Eye (tissue), 1 donor: ENCODE measurements around the gene CCT8.

Experiments
- DNase-seq: peaks from one replicate; pipeline ENCODE4 v3.0.0-alpha.2; 2015

The CCT8 gene

GRCh38 chr21:29077651-29078090, 4.2 kb upstream of the CCT8 start:
- peak; percentile 69 for DNase-seq

- peak; percentile 47 for DNase-seq
Measured at GRCh38 chr21:29076731-29077640, 3.5 kb upstream of the CCT8 start.

GRCh38 chr21:29075706-29076466, 2.4 kb upstream of the CCT8 start:
- DNase-seq: no peak

- DNase-seq: no peak
Measured at GRCh38 chr21:29074783-29075182, 1.3 kb upstream of the CCT8 start.

GRCh38 chr21:29074007-29074376, 544 bp upstream of the CCT8 start:
- DNase-seq: no peak

- DNase-seq: no peak
Measured at GRCh38 chr21:29072873-29073221, 601 bp downstream of the CCT8 start.

GRCh38 chr21:29064850-29065481, 8.5 kb downstream of the CCT8 start:
- no peak for DNase-seq

GRCh38 chr21:29056538-29057050, 16.9 kb downstream of the CCT8 start:
- no peak for DNase-seq

GRCh38 chr21:29056005-29056404, 17.4 kb downstream of the CCT8 start:
- DNase-seq: no peak

GRCh38 chr21:29055080-29055479, 18.4 kb downstream of the CCT8 start:
- no peak for DNase-seq

- DNase-seq: no peak
Measured at GRCh38 chr21:29053656-29054055, 19.8 kb downstream of the CCT8 start.

GRCh38 chr21:29053011-29053553, 20.4 kb downstream of the CCT8 start:
- no peak for DNase-seq

GRCh38 chr21:29052224-29052623, 21.2 kb downstream of the CCT8 start:
- no peak for DNase-seq

GRCh38 chr21:29034678-29035077, 38.8 kb downstream of the CCT8 start:
- DNase-seq: no peak

GRCh38 chr21:29033871-29034270, 39.6 kb downstream of the CCT8 start:
- DNase-seq: no peak

- no peak for DNase-seq
Measured at GRCh38 chr21:29033301-29033700, 40.1 kb downstream of the CCT8 start.

GRCh38 chr21:29030909-29031308, 42.5 kb downstream of the CCT8 start:
- DNase-seq: no peak

- no peak for DNase-seq
Measured at GRCh38 chr21:29029524-29029923, 43.9 kb downstream of the CCT8 start.

- no peak for DNase-seq
Measured at GRCh38 chr21:29025328-29025713, 48.1 kb downstream of the CCT8 start.

GRCh38 chr21:29024474-29025327, 48.7 kb downstream of the CCT8 start, which contains the start of gene USP16:
Gene USP16, plus strand, starts transcription at chr21:29024668. Its CDS starts 3,246 bp downstream, at chr21:29027914.
- DNase-seq: peak; percentile 99

- no peak for DNase-seq
Measured at GRCh38 chr21:29022166-29022565, 51.3 kb downstream of the CCT8 start.

GRCh38 chr21:29018540-29018939, 54.9 kb downstream of the CCT8 start:
- DNase-seq: no peak
